AG08395 (cell line): ENCODE measurements around the gene UTF1.
"Not testable (repeated sequence)": the region's sequence is repeated elsewhere in the genome, so short reads cannot be mapped to it uniquely, and the experiment has no call there.

Source experiments
- DNase-seq: peaks from one replicate; pipeline ENCODE4 v3.0.0; 2012; ENCODE audit warnings: mixed read lengths, low spot score

The UTF1 gene

DNA sequence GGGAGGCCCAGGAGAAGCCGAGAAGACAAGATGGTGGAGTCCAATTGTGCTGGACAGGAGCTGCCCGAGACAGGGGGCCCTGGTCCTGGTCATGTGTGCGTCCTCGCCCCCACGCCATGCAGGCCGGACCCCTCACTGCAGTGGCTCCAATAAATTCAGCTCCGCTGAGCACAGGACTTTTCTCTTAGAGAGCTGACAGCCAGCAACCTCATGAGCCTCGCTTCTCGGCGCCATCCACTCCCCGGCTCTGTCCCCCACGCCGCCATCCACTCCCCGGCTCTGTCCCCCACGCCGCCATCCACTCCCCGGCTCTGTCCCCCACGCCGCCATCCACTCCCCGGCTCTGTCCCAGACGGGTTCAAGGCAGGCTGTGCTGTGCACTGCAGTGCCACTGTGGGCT, 2.8 kb upstream of the UTF1 start:
- no peak for DNase-seq

- no peak for DNase-seq
Observed at GRCh38 chr10:133229265-133230043, 563 bp upstream of the UTF1 start.

DNA sequence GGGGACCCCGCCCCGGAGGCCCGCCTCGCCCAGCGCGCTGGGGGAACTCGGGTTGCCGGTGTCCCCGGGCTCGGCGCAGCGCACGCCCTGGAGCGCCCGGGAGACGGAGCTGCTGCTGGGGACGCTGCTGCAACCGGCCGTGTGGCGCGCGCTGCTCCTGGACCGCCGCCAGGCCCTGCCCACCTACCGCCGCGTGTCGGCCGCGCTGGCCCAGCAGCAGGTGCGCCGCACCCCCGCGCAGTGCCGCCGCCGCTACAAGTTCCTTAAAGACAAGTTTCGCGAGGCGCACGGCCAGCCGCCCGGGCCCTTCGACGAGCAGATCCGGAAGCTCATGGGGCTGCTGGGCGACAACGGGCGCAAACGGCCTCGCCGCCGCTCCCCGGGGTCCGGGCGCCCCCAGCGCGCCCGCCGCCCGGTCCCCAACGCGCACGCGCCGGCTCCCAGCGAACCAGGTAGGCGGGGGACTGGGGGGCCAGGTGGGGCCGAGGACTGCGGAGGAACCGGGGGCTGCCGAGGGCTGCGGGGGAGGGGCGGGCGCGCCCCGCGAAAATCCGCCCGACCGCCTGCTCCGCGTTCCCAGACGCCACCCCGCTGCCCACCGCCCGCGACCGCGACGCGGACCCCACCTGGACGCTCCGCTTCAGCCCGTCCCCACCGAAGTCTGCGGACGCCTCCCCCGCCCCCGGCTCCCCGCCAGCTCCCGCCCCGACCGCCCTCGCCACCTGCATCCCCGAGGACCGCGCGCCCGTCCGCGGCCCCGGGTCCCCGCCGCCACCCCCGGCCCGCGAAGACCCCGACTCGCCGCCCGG, 574 bp downstream of the UTF1 start:
- DNase-seq = no peak

GRCh38 chr10:133231244-133231945, 1.4 kb downstream of the UTF1 start:
- DNase-seq = no peak

DNA sequence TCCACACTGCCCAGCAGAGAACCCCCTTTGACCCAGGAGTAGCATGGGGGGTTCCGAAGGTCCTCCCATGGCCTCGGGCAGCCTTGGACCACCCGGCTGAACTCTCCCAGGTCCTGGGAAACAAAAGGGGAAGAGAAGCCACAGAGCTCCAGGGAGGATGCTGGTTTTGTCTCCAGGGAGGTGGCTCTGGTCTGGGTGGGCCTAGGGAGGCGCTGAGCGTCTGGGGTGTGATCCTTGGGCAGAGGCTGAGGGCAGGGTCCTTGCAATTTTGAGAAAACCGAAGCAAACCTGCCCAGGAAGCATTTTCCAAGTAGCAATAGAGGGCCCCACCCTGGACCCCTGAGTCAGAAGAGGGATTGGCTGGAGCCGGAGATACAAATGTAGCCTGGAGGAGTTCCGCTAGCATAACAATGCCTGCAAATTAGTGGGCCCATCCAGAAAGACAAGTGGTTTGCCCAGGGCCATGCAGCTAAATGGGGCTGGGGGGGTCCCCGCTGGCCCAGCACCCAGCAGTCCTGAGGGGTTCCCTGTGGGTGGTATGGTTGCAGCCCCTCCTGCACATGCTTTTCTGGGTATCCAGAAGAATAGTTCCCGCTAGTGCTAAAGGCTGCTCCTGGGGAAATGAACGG, 2.0 kb downstream of the UTF1 start:
- DNase-seq = no peak

- not testable (repeated sequence) for DNase-seq
Observed at GRCh38 chr10:133234796-133235195, 4.8 kb downstream of the UTF1 start.

DNA sequence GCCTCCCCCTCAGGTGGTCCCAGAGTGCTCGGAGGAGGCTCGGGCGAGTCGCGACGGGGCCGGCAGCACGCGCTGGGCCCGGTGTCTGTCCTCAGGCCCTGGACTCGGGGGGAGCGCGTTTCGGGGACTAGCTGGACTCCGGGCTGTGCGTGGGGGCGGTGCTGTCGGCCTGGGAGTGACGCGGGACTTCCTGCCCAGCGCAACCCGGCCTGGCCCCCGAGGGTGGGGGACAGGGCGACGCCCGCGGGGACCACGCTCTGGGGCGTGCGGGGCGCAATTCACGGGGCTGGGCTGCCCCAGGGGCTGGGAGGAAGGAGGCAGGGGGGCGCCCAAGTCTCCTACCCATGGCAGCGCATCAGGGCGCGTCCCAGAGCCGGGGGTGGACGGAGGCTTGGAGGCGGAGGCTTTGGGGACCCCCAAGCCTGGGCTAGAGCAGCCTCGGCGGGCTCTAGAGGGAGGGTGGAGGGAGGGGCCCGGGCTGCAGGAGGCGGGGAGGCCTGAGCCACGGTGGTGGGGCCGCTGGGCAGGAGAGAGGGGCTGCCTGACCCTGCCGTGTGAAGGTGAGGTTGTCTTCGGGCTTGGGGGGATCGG, 5.3 kb downstream of the UTF1 start:
- no peak for DNase-seq

GRCh38 chr10:133235932-133236331, 5.9 kb downstream of the UTF1 start:
- no peak for DNase-seq

DNA sequence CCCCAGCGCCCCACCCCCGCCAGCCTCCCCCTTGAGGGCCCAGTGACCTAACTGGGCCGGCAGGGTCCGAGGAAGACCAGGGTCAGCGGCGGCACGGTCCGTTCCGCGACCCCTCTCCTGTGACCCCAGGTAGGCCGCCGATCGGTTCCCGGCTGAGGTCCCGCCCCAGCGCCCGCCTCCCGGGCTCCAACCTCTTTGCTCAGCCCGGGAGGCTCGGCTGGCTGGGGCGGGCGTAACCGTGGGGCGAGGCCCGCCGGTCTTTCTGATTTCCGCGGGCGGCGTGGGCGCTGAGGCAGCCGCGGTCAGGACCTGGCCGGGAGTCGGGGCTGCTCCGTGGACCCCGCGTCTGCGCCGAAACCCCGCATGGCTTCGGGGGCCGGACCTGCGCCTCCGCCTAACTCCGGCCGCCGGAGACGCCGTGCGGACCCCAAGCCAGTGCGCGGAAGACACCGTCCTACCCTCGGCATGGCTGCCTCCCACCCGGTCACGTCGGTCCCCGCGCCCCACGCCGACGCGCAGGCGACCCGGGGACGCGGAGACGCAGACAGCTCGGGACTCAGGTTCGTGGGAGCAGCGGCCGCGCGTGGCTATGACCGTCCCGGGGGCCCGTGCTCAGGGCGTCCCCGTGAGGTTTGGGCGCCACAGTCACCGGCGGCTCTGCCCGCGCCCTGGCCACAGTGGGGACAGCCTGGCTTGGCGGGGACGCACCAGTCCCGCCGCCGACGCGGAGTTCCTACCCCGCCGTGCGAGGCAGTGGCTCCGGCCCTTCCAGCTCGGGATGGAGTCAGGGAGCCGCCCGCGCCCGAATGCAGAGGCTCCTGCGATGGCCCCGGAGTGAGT, 6.6 kb downstream of the UTF1 start:
- no peak for DNase-seq

- no peak for DNase-seq
Observed at GRCh38 chr10:133237241-133237587, 7.2 kb downstream of the UTF1 start.

GRCh38 chr10:133237588-133238465, 7.8 kb downstream of the UTF1 start, which contains the start of gene VENTX:
VENTX (plus strand) TSS chr10:133237855; CDS start chr10:133237915, 60 bp downstream.
- DNase-seq = no peak

DNA sequence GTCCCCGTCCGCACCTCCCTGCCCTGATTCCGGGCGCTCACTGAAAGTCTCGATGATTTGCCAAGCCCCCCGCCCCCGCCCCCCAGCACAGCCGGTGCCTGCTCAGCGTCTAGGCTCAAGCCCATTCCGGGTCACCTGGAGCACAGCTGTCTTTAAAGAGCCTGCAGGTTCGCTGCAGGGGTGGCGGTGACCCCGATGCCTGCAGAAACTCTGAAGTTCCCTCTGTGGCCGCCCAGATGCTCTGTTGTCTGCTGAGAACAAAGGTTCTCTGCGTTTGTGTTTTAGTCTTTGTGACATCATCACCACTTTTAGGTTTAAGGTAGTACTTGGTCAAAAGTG, 8.4 kb downstream of the UTF1 start:
- no peak for DNase-seq

DNA sequence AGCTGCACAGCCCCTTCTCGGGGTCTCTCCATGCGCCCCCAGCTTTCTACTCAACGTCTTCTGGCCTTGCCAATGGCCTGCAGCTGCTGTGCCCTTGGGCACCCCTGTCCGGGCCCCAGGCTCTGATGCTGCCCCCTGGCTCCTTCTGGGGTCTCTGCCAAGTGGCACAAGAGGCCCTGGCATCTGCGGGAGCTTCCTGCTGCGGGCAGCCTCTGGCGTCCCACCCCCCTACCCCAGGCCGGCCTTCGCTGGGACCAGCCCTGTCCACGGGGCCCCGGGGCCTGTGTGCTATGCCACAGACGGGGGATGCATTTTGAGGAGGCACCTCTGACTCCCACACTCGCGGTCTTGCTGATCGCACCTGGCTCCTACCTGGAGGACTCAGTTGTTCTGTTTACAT, 10.0 kb downstream of the UTF1 start:
- no peak for DNase-seq

GRCh38 chr10:133241501-133242205, 11.6 kb downstream of the UTF1 start:
- no peak for DNase-seq

GRCh38 chr10:133242611-133243356, 12.8 kb downstream of the UTF1 start:
- no peak for DNase-seq

DNA sequence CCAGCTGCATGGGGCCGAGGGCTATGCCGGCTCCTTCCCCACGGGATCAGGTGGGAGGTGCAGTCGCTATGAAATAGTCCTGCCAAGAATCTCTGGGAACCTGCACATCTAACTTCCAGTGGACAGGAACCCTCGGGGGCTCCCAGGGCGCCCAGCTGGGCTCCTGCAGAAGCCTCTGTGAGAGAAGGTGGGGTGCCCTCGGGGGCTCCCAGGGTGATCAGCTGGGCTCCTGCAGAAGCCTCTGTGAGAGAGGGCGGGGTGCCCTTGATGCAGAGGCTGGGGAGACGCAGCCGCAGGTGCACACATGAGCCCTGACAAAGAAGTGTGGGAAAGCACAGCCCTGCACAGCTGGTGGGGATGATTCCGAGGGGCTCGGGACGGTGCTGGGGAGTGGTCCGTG, 13.6 kb downstream of the UTF1 start:
- no peak for DNase-seq

- DNase-seq = peak; percentile 50
Observed at GRCh38 chr10:133245439-133246235, 15.6 kb downstream of the UTF1 start.

DNA sequence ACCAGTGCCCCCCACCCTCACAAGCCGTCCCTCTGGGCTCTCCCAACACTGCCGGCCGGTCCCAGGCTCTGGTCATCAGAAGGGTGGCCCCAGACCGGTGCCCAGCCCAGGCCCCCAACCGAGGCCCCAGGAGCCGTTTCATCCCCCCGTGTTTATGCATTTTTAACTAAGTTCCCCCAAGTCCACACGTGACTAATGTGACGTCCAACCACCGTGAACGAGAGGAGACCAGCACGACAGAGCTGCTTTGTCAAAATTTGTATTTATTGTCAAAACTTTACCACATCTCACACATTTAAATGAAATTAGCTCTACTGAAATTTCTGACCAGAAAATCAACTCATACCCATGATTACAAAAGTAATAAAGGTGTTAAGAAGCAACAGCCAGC, 16.2 kb downstream of the UTF1 start:
- no peak for DNase-seq
